B cell (primary cell): ENCODE results near the gene LPXN. TPM values are rescaled to one million over a fixed set of nuclear protein-coding genes. Genes with fewer than 3 reads are reported as not detected.

ENCODE experiments used
- ATAC-seq: fragments of 200-7000 bp; cut with Tn5 transposase; one replicate; pipeline ENCODE4 v1.10.0; 2021; ENCODE audit warnings: low read depth, mild to moderate bottlenecking, moderate number of reproducible peaks, moderate library complexity
- CTCF ChIA-PET: fragments of 350-600 bp; sonication (Branson Sonifier 250); formaldehyde crosslinking; loops from one replicate; lab custom pipeline; 2021; ENCODE audit warnings: antibody characterized with exemption, inconsistent platforms; lab: Charles Lee
- POLR2A ChIA-PET: fragments of 350-600 bp; sonication (Branson Sonifier 250); formaldehyde crosslinking; loops from one replicate; lab custom pipeline; 2021; ENCODE audit warnings: antibody characterized with exemption; lab: Charles Lee
- DNase-seq: peaks from one replicate; pipeline ENCODE4 v3.0.0; 2013
- H2AFZ ChIP-seq: 2 replicates; pipeline ENCODE4 v1.6.1; 2012; ENCODE audit warnings: mild to moderate bottlenecking, low read depth, low read length; ENCODE audit not compliant: insufficient read depth, poor library complexity, severe bottlenecking
- H3K27ac ChIP-seq, 2 donors: 1 replicate in 1 of 2; 2 replicates in 1 of 2; pipeline ENCODE4 v1.5.1; 2012 to 2013; ENCODE audit warnings: low read length in 2 of 2, mild to moderate bottlenecking in 2 of 2, moderate library complexity in 1 of 2
- H3K27me3 ChIP-seq, 4 experiments: fragments of 200-600 bp in 1 of 4; sonication (generic) in 1 of 4; replicated peaks in 1 of 4; 1 replicate in 2 of 4; 2 replicates in 2 of 4; pipeline versions ENCODE4 v1.6.1 to v1.7.0; 2013 to 2016; ENCODE audit warnings: low read length in 3 of 4, mild to moderate bottlenecking in 2 of 4, mixed read lengths in 1 of 4, moderate library complexity in 1 of 4; ENCODE audit not compliant: insufficient read depth in 4 of 4, control insufficient read depth in 3 of 4; ENCODE audit errors: control extremely low read depth in 1 of 4
- H3K36me3 ChIP-seq, 2 experiments: replicated peaks in 1 of 2; 1 replicate in 1 of 2; 2 replicates in 1 of 2; pipeline versions ENCODE4 v1.6.1 to v1.7.1; 2013; ENCODE audit warnings: low read length in 1 of 2; ENCODE audit not compliant: insufficient read depth in 2 of 2, control insufficient read depth in 1 of 2; ENCODE audit errors: control extremely low read depth in 1 of 2, extremely low read depth in 1 of 2
- H3K4me1 ChIP-seq, 2 donors: fragments of 200-600 bp in 1 of 2; sonication (generic) in 1 of 2; 1 replicate in 1 of 2; 2 replicates in 1 of 2; pipeline versions ENCODE4 v1.5.1 to v1.6.1; 2013 to 2017; ENCODE audit warnings: low read length in 2 of 2; ENCODE audit not compliant: control insufficient read depth in 2 of 2, insufficient read depth in 2 of 2
- H3K4me2 ChIP-seq: replicated peaks from 2 replicates; pipeline ENCODE3; 2012; ENCODE audit warnings: mild to moderate bottlenecking, low read depth, low read length; ENCODE audit not compliant: poor library complexity, severe bottlenecking
- H3K4me3 ChIP-seq, 5 experiments: fragments of 200-600 bp in 1 of 5; sonication (generic) in 1 of 5; 1 replicate in 3 of 5; 2 replicates in 2 of 5; pipeline versions ENCODE4 v1.5.1 to v1.7.0; 2011 to 2016; ENCODE audit warnings: low read length in 4 of 5, mild to moderate bottlenecking in 4 of 5, low read depth in 2 of 5, control low read depth in 1 of 5, moderate library complexity in 1 of 5; ENCODE audit not compliant: insufficient read depth in 1 of 5; ENCODE audit errors: control extremely low read depth in 1 of 5, extremely low read depth in 1 of 5
- H3K79me2 ChIP-seq: fragments of 200-600 bp; sonication (generic); one replicate; pipeline ENCODE4 v1.6.0; 2016; ENCODE audit warnings: low read length; ENCODE audit not compliant: control insufficient read depth, insufficient read depth
- H3K9ac ChIP-seq: fragments of 200-600 bp; sonication (generic); 2 replicates; pipeline ENCODE4 v1.6.1; 2017; ENCODE audit warnings: mild to moderate bottlenecking, low read length, moderate library complexity
- H3K9me3 ChIP-seq, 3 donors: one replicate each; pipeline versions ENCODE4 v1.6.1 to v1.7.1; 2013; ENCODE audit warnings: low read length in 2 of 3; ENCODE audit not compliant: control insufficient read depth in 2 of 3, insufficient read depth in 1 of 3; ENCODE audit errors: control extremely low read depth in 1 of 3
- H4K20me1 ChIP-seq: 2 replicates; pipeline ENCODE4 v1.6.0; 2012; ENCODE audit warnings: mild to moderate bottlenecking, low read length; ENCODE audit not compliant: insufficient read depth, control insufficient read depth, poor library complexity, severe bottlenecking
- H3K27ac Mint-ChIP-seq: one replicate; pipeline ENCODE4 v1.8.0; 2021; ENCODE audit warnings: mixed read lengths
- H3K27me3 Mint-ChIP-seq: one replicate; pipeline ENCODE4 v1.8.0; 2021; ENCODE audit warnings: mixed read lengths
- H3K4me1 Mint-ChIP-seq: one replicate; pipeline ENCODE4 v1.8.0; 2021; ENCODE audit warnings: mixed read lengths
- H3K4me3 Mint-ChIP-seq: one replicate; pipeline ENCODE4 v1.8.0; 2021; ENCODE audit warnings: mixed read lengths
- H3K9me3 Mint-ChIP-seq: one replicate; pipeline ENCODE4 v1.8.0; 2022; ENCODE audit warnings: mixed read lengths; ENCODE audit not compliant: insufficient read depth
- EZH2 ChIP-seq: IDR thresholded peaks from 2 replicates; pipeline ENCODE4 v1.6.1; 2012; ENCODE audit warnings: borderline replicate concordance, low read depth, mild to moderate bottlenecking, moderate library complexity, low read length; ENCODE audit not compliant: insufficient read depth, poor library complexity, severe bottlenecking
- whole genome bisulfite sequencing: methylation state at CpG from one replicate; pipeline ENCODE4 v1.1.5; 2013; ENCODE audit warnings: missing lambda C conversion rate; ENCODE audit not compliant: insufficient coverage; 5-methylcytosine and 5-hydroxymethylcytosine counted together
- intact Hi-C: fragments of 100-400 bp; cut with micrococcal nuclease; formaldehyde crosslinking; loops from one replicate; pipeline ENCODE4 v1.10.0; 2022
- polyA plus RNA-seq: library from polyadenylated mRNA; depleted of rRNA; stranded (reverse); fragments of >200 nt; gene quantifications from 2 replicates; pipeline ENCODE4 v1.2.3, GENCODE V29; 2012
- total RNA-seq, 2 donors: library from RNA; stranded (reverse); fragments of 120-200 nt in 1 of 2; gene quantifications; 1 replicate in 1 of 2; 2 replicates in 1 of 2; pipeline versions ENCODE4 v1.2.3 to v1.2.4, GENCODE V29; 2013 to 2022
- TF ChIP-seq, protein P1 (sequence below): fragments of 200-600 bp; IDR thresholded peaks from one replicate; pipeline ENCODE4 v1.8.0; 2022; ENCODE audit warnings: antibody characterized with exemption, mild to moderate bottlenecking

Gene LPXN
- total and polyA plus RNA-seq, 2 donors (not counting 1 experiment from before 2014, with no cell fraction given), result 59.2 to 209 TPM

- intact Hi-C loops, result loop anchor here (1.0 to 5.0 kb wide), 5 partner anchors 50 to 857 kb away; partner anchors contain the start of genes FAM111A and LPXN
- Histone ChIP-seq H3K79me2 (no peaks in the 10 kb centered on the region), H3K36me3 (peaks cover 2 to 20% of the 10 kb centered on the region in 2 experiments), H3K9ac (peak overlapping the region; percentile 70), H3K27me3 (no peaks in the 10 kb centered on the region), H2AFZ (peak overlapping the region; percentile 30), H3K4me2 (peak overlapping the region; percentile 73), H3K27ac (peak overlapping the region; percentile 81 to 99), H3K4me3 (peak overlapping the region; percentile 22 to 70 (median 45)), H3K4me1 (peaks cover 28 to 32% of the 10 kb centered on the region in 2 donors), H3K9me3 (no peaks in the 10 kb centered on the region), H4K20me1 (no peaks in the 10 kb centered on the region)
- WGBS, result 7% methylated on average over 2 of the region's 7 CpGs
- CTCF ChIA-PET, result interaction anchor here (0.9 to 3.4 kb wide), 14 partner anchors 8 to 1066 kb away, joined by 3 to 20 read pairs (median 4); no protein-coding TSS in a partner anchor
- ATAC-seq (peak; percentile 31), DNase-seq (peak; percentile 79)
- H3K27me3 Mint-ChIP-seq, result no peaks in the 10 kb centered on the region
- peak overlapping the region; percentile 84 for H3K4me3 Mint-ChIP-seq
- H3K27ac Mint-ChIP-seq, result peak overlapping the region; percentile 93
- POLR2A ChIA-PET, result interaction anchor here (0.6 kb wide), 1 partner anchor 12 kb away, joined by 6 read pairs; no protein-coding TSS in a partner anchor
- H3K4me1 Mint-ChIP-seq, result peaks cover 29% of the 10 kb centered on the region
- no peak for TF ChIP-seq EZH2
- TF ChIP-seq, protein P1, sequence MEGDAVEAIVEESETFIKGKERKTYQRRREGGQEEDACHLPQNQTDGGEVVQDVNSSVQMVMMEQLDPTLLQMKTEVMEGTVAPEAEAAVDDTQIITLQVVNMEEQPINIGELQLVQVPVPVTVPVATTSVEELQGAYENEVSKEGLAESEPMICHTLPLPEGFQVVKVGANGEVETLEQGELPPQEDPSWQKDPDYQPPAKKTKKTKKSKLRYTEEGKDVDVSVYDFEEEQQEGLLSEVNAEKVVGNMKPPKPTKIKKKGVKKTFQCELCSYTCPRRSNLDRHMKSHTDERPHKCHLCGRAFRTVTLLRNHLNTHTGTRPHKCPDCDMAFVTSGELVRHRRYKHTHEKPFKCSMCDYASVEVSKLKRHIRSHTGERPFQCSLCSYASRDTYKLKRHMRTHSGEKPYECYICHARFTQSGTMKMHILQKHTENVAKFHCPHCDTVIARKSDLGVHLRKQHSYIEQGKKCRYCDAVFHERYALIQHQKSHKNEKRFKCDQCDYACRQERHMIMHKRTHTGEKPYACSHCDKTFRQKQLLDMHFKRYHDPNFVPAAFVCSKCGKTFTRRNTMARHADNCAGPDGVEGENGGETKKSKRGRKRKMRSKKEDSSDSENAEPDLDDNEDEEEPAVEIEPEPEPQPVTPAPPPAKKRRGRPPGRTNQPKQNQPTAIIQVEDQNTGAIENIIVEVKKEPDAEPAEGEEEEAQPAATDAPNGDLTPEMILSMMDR, result peak; percentile 86
- no peaks in the 10 kb centered on the region for H3K9me3 Mint-ChIP-seq
These were observed 51.2 kb downstream of the LPXN start for GRCh38 chr11:58524232-58525036.
